GM18520 (cell line): ENCODE measurements around the gene ABI1.
"Not testable (repeated sequence)": the region's sequence is repeated elsewhere in the genome, so short reads cannot be mapped to it uniquely, and the experiment has no call there.

Experiments
- ATAC-seq: cut with Tn5 transposase; IDR thresholded peaks from one replicate; pipeline ENCODE4 v1.9.1; 2021; ENCODE audit not compliant: unreplicated experiment

The ABI1 gene

GRCh38 chr10:26805567-26806245 is 55.1 kb downstream of the ABI1 start:
- ATAC-seq = no peak

DNA sequence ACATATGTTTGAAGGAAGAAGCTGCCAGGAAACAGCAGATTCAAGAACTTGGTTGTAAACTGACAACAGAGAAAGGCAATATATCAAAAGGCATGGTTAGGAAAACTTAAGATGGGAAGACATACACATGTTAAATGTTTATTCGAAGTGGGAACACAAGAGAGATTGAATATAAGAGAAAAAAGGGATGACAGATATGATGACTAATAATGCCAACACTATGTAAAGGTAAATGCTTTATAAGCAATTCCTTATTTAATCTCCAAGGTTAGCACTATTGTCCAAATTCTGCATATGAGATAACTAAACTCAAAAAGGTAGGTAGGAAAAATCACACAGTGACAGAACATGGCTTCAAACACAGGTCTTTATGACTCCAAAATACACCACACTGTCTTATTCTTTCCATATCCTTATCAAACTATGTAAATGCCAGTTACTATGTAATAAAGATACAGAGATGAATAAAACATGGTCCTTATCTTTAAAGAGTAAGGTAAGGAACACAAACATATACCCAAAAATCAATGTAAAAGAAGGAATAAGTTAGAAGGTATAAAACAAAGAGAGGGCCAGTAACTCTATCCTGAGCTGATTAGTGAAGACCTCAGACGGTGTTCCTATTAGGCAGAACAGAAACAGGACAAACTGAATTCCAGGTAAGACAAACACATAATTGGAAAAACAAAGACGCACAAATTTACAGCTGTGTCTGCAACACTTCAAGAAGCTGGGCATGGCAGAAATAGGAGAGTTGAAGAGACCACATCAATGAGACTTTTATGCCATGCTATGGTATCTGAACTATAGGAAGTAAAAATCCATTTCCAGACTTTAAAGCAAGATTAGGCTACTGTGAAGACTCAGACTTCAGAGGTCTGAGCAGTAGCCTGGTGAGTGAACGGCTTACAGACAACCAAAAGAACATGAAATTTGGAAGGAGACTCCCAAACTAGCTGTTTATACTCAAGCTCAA is 56.1 kb downstream of the ABI1 start:
- ATAC-seq = no peak

- ATAC-seq = no peak
These were observed 56.9 kb downstream of the ABI1 start for GRCh38 chr10:26803849-26804248.

- no peak for ATAC-seq
These were observed 58.2 kb downstream of the ABI1 start for GRCh38 chr10:26802527-26802926.

GRCh38 chr10:26801831-26802230 is 58.9 kb downstream of the ABI1 start:
- ATAC-seq = no peak

DNA sequence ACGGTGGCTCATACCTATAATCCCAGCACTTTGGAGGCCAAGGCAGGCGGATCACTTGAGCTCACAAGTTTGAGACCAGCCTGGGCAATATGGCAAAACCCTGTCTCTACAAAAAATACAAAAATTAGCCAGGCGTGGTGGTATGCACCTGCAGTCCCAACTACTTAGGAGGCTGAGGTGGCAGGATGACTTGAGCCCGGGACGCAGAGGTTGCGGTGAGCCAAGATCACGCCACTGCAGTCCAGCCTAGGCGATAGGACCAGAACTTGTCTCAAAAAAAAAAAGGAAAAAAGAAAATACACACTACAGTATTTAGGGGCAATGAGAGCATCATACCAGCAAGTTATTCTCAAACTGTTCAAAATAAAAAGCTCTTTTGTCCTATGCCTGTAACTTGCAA is 59.5 kb downstream of the ABI1 start:
- no peak for ATAC-seq

DNA sequence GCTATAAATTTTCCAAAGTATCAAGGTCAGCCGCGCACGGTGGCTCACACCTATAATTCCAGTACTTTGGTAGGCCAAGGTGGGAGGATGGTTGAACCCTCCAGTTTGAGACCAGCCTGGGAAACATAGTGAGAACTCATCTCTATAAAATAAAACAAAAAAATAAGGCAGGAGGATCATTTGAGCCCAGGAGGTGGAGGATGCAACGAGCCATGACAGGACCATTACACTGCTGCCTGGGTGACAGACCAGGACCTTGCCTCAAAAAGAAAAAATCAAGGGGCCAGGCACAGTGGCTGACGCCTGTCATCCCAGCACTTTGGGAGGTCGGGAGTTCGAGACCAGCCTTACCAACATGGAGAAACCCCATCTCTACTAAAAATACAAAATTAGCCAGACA is 60.3 kb downstream of the ABI1 start:
- no peak for ATAC-seq

DNA sequence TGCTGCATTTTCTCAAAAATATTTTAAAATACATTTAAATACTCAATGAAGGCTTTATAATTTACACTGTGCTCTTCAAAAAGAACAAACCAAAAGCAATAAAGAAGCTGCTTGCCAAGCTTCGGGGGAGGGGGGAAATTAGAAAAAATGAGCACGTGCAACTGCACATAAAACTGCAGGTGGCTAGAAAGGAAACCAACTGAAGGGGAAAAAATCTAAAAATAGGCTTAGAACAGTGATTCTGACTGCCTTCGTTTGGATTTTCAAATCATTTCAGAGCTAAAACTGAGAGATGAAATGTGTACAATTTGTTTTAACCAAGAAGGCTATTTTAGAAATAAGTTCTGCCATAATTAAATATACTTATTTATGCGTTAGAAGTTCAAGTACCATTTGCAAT is 61.4 kb downstream of the ABI1 start:
- no peak for ATAC-seq

GRCh38 chr10:26798298-26798697 is 62.5 kb downstream of the ABI1 start:
- no peak for ATAC-seq

GRCh38 chr10:26797340-26797739 is 63.4 kb downstream of the ABI1 start:
- ATAC-seq = no peak

DNA sequence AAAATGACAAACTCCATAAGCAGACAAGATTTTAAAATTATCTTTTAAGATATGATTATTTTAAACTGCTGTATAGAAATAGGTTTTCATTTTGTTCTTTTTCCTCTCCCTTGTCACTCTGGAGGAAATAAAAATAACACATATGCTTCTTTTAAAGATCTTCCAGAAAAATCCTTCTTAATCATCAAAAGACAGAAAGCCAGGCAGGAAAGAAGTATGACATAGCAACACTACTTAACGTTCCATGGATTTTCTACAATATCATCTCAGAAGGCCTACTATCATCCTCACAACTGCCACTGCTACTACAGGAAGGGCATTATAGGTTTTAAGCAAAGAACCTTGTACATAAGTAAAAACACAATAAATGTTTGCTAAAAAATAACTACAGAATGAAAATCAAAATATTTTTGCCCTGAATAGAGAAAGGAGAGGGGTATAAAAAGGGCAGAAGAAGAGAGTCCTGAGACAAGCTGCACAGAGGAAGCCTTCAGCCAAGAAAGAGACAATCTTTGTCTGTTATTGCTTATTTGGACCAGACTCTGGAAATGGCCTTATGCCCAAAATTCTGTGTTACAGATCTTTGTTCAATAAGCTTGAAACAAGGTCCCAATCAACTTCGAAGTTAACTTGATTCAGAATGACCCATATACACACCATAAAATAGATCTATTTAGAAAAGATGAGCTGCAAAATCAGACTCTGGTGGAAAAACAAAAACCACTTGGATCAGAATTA is 67.8 kb downstream of the ABI1 start:
- no peak for ATAC-seq

- no peak for ATAC-seq
These were observed 70.3 kb downstream of the ABI1 start for GRCh38 chr10:26790221-26790995.

GRCh38 chr10:26789779-26790178 is 71.0 kb downstream of the ABI1 start:
- not testable (repeated sequence) for ATAC-seq

DNA sequence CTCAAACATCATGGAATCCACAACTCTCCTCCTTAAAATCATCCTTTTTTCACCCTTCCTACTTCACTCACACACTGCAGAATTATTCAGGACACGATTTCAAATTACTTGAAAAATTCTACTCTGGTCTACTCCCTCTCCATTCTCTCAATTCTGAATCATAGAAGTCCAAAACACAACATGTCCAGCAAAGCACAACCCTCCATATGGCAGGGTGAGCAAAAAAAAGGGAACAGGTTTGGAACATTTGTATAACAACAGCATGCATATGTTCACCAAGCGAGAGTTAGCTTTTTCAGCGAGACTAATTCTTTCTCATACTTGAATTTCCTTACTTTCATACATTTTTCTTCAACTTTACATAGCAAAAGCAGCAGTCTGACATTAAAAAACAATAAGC is 73.4 kb downstream of the ABI1 start:
- ATAC-seq = no peak

GRCh38 chr10:26781797-26782196 is 79.0 kb downstream of the ABI1 start:
- ATAC-seq = peak; percentile 3

DNA sequence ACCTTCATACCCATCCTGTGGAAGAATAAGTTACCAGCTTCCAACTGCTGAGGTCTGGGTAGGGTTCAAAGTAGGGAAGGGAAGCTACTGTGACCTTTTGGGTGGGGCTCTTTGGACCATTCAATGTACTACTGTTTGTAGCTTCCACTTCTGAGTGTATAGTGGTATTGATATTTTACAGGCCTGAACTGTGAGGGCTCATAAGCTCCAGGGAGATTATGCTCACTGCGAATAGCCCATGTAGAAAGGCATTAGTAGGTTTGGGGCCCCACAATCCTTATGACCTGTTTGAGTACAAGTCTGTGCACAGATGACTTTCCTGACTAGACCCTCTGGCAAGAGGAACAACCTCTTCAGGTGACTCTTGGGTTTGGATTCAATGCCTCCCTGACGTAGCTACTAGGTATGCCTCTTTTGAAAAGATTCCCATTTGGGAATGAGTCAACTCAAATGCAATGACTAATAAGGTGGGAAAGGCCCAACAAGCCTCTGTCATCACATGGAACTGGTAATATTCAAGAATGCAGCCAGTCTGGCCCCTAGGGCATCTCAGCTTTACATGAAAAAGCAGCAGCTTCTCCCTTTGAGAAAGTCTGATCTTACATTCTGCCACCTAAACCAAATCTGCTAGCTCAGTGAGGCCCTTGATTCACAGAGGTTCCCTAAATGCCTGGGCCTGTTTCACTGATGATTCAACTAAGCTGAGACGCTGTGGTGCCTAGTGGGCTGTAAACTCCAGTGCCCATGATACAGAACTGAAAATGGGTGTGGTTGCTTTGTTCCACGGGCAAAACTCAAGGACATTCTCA is 79.8 kb downstream of the ABI1 start:
- ATAC-seq = peak; percentile 50

DNA sequence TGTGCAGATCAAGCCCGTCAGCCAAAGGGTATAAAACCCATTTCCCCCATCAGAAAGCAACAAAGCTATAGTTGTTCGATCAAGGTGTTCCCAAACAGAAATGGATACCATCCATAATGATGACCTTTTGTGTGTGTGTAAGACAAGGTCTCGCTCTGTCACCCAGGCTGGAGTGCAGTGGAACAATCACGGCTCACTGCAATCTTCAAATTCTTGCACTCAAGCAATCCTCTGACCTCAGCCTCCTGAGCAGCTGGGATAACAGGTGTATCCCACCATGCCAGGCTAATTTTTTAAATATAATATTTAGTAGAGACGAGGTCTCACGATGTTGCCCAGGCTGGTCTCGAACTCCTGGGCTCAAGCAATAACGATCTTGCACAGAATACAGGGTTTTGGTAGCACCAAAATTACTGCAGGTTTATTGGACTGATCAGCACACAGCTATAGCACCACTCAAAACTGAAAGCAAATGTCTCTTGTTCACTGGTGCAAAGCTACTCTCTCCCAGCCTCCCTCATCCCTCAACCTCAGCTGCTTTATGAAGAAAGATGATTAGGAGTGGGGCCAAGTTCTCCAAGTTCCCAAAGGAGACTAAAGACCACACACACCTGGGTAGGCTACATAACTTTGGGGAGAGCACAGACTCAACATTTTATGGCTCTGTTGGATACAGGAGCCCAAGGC is 80.5 kb downstream of the ABI1 start:
- no peak for ATAC-seq

GRCh38 chr10:26779176-26779860 is 81.4 kb downstream of the ABI1 start:
- no peak for ATAC-seq

DNA sequence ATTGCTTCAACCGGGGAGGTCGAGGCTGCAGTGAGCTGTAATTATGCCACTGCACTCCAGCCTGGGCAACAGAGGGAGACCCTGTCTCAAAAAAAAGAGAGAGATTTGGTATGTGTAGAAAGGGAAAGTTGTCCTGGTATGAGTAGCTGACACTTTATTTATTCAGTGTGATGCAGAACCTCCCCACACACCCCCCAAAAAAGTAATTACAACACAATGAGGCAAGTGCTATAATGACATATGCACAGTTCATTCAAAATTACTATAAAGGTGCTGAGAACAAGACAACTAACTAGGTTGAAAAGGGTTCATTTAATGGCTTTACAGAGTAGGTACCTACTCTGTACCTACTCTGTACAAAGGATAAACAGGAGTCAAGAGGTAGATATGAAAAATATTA is 83.1 kb downstream of the ABI1 start:
- no peak for ATAC-seq
